Activated CD8-positive, alpha-beta memory T cell treated with anti-CD3 and anti-CD28 coated beads, Interleukin-2, amount 50 U/mL, for 4 hours (primary cell): ENCODE data around the gene ARHGEF17.

Experiments used
- DNase-seq: peaks from one replicate; pipeline ENCODE4 v3.0.0-alpha.2; 2020

ARHGEF17 gene

GRCh38 chr11:73383249-73384124 lies 75.4 kb downstream of the ARHGEF17 start:
- DNase-seq = no peak

GRCh38 chr11:73384125-73384441 lies 76.0 kb downstream of the ARHGEF17 start:
- no peak for DNase-seq

GRCh38 chr11:73384531-73384871 lies 76.4 kb downstream of the ARHGEF17 start:
- DNase-seq = no peak

- peak; percentile 43 for DNase-seq
Observed at GRCh38 chr11:73384872-73385689, 77.0 kb downstream of the ARHGEF17 start.

GRCh38 chr11:73386016-73386415 lies 77.9 kb downstream of the ARHGEF17 start:
- DNase-seq = no peak

- DNase-seq = no peak
Observed at GRCh38 chr11:73386546-73386945, 78.5 kb downstream of the ARHGEF17 start.

GRCh38 chr11:73387594-73388264 lies 79.7 kb downstream of the ARHGEF17 start:
- no peak for DNase-seq

GRCh38 chr11:73388265-73389133 lies 80.4 kb downstream of the ARHGEF17 start:
- DNase-seq = no peak

GRCh38 chr11:73389134-73389525 lies 81.1 kb downstream of the ARHGEF17 start:
- DNase-seq = no peak

- DNase-seq = no peak
Observed at GRCh38 chr11:73389916-73390315, 81.8 kb downstream of the ARHGEF17 start.

GRCh38 chr11:73390601-73391565 lies 82.8 kb downstream of the ARHGEF17 start:
- DNase-seq = no peak

- DNase-seq = no peak
Observed at GRCh38 chr11:73391665-73392064, 83.6 kb downstream of the ARHGEF17 start.

GRCh38 chr11:73392108-73393010 lies 84.3 kb downstream of the ARHGEF17 start:
- DNase-seq = no peak

- no peak for DNase-seq
Observed at GRCh38 chr11:73393011-73393380, 84.9 kb downstream of the ARHGEF17 start.

- DNase-seq = peak; percentile 66
Observed at GRCh38 chr11:73393479-73394415, 85.7 kb downstream of the ARHGEF17 start.

GRCh38 chr11:73394416-73395296 lies 86.6 kb downstream of the ARHGEF17 start:
- no peak for DNase-seq

GRCh38 chr11:73395297-73396208 lies 87.5 kb downstream of the ARHGEF17 start:
- DNase-seq = no peak
